ENCODE measurements around the gene MCF2L. TPM values are rescaled to one million over a fixed set of nuclear protein-coding genes. Genes with fewer than 3 reads are reported as not detected.
"Not testable (repeated sequence)": the region's sequence is repeated elsewhere in the genome, so short reads cannot be mapped to it uniquely, and the experiment has no call there.

MCF2L gene
- total RNA-seq, 1 donor from 2014 or later = 9.7 TPM

DNA sequence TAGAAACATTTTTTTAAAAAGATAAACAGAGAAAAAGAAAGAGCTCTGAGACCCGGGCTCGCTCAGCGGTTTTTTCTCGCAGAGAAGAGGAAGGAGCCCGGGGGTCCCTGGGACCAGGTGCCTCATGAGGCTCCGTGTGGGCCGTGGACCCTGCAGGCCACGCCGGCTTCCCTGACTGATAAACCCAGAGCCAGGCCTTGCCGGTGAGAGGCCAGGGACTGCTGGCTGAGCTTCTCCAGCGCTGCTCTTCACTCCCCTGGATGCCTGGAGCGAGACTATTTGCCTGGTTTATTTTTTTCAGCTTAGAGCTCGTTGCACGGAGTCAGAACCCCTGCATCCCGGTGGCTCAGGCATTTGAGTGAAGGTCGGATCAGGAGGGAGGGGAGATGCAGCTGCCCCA lies 83.2 kb downstream of the MCF2L start:
- ATAC-seq = no peak

DNA sequence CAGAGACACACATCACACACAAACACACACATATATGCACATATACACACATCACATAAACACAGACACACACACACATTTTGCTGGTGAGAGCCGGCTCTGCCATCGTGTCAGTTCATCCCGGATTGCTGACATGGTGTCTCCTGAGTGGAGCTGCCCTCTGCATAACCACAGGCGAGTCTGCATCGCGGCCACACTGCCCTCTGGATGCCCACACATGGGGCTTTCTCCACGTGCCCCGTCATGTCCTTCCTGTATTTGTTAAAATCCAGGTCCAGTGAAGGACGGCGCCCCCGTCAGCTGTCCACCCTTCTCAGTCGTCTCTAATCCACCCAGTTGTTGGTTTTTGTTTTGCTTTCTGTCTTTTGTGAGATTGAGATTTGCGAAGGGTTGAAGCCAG lies 84.0 kb downstream of the MCF2L start:
- no peak for ATAC-seq

- no peak for ATAC-seq
Measured at GRCh38 chr13:113053376-113053775, 84.4 kb downstream of the MCF2L start.

GRCh38 chr13:113053801-113054604 lies 85.0 kb downstream of the MCF2L start:
- ATAC-seq = no peak

DNA sequence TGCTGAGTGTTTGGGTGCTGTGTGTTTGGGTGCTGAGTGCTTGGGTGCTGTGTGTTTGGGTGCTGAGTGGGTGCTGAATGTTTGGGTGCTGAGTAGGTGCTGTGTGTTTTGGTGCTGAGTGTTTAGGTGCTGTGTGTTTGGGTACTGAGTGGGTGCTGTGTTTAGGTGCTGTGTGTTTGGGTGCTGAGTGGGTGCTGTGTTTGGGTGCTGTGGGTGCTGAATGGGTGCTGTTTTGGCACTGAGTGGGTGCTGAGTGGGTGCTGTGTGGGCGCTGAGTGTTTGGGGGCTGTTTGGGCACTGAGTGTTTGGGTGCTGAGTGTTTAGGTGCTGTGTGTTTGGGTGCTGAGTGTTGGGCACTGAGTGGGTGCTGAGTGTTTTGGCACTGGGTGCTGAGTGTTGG lies 88.1 kb downstream of the MCF2L start:
- no peak for ATAC-seq

DNA sequence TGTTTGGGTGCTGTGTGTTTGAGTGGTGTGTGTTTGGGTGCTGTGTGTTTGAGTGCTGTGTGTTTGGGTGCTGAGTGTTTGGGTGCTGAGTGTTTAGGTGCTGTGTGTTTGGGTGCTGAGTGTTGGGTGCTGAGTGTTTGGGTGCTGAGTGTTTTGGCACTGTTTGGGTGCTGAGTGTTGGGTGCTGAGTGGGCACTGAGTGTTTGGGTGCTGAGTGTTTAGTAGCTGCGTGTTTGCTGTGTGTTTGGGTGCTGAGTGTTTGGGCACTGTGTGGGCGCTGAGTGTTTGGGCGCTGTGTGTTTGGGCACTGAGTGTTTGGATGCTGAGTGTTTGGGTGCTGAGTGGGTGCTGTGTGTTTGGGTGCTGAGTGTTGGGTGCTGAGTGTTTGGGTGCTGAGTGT lies 88.5 kb downstream of the MCF2L start:
- not testable (repeated sequence) for ATAC-seq

DNA sequence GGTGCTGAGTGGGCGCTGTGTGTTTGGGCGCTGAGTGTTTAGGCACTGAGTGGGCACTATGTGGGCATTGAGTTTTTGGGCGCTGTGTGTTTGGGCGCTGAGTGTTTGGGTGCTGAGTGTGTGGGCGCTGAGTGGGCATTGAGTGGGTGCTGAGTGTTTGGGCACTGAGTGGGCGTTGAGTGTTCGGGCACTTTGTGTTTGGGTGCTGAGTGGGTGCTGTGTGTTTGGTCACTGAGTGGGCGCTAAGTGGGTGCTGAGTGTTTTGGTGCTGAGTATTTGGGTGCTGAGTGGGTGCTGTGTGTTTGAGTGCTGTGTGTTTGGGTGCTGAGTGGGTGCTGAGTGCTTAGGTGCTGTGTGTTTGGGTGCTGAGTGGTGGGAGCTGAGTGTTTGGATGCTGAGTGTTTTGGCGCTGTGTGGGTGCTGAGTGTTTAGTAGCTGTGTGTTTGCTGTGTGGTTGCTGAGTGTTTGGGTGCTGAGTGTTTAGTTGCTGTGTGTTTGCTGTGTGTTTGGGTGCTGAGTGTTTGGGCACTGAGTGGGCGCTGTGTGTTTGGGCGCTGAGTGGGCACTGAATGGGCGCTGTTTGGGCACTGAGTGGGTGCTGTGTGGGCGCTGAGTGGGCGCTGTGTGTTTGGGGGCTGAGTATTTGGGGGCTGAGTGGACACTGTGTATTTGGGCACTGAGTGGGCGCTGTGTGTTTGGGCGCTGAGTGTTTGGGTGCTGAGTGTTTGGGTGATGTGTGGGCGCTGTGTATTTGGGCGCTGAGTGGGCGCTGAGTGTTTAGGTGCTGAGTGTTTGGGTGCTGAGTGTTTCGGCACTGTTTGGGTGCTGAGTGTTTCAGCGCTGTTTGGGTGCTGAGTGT lies 89.3 kb downstream of the MCF2L start:
- ATAC-seq = no peak

DNA sequence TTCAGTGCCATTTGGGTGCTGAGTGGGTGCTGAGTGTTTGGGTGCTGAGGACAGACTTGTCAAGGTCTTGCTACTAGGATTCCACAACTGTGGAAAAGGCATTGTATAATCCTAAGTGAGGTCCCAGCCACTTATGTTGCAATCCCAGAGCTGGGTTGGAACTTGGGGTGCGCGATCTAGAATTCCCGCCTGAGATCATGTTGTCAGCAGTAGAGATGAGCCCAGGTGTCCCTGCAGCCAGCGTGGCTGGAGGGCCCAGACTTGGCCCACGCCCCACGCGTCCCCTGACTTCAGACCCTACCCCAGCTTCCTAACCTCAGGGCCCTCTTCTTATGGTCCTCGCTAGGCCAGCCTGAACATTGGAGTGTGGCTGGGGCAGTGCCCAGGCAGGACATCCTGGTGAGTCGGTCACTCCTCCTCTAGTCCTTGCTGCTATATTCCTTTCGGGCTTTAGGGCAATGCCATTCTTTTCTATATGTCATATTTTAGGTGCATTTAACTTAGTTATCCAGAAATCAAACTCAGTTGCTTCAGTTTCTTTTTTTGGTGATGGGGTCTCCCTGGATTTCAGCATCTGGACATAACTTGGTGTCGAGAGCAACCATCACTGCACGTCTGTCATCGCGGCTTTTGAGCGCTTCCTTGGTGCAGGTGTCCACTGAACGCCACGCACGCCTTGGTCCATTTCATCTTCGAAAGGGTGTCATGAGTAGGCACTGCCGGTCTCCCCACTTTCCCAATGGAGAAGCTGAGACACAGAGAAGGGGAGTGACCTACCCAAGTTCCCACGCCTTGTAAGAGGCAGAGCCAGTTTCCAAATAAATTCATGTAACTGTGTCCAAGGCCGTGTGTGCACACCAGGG lies 90.2 kb downstream of the MCF2L start:
- no peak for ATAC-seq

GRCh38 chr13:113059891-113060290 lies 90.9 kb downstream of the MCF2L start:
- no peak for ATAC-seq

DNA sequence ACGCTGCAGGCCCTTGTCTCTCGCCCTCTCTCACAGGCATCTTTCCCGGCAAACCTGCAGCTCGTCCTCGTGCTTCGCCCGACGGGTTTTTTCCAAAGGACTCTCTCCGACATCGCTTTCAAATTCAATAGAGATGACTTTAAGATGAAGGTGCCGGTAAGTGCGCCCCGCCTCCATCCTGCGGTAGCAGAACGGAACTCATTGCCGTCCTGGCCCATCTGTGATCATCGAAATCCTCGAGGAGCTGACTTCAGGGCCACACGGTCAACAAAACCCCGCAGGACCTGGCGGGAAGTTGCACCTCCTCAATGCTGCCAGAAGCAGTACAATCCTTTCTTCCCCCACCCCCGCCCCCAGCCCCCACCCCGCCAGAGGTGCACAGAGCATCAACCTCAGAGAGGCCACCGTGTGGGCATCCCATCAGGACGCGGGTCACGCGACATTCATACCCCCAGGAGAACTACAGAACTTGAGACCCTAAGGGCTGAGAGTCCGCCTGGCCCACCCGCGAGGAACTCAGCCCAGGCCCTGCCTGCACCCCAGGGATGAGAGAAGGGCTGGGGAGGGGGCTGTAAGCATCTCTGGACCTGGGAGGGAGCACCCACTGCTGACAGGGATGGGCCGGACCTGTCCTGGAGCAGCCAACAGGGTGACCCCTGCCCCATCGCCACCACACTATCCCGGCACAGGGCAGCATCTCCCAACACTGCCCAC lies 91.7 kb downstream of the MCF2L start:
- ATAC-seq = no peak

GRCh38 chr13:113061271-113061625 lies 92.2 kb downstream of the MCF2L start:
- no peak for ATAC-seq

GRCh38 chr13:113061796-113062425 lies 92.9 kb downstream of the MCF2L start:
- ATAC-seq = no peak

DNA sequence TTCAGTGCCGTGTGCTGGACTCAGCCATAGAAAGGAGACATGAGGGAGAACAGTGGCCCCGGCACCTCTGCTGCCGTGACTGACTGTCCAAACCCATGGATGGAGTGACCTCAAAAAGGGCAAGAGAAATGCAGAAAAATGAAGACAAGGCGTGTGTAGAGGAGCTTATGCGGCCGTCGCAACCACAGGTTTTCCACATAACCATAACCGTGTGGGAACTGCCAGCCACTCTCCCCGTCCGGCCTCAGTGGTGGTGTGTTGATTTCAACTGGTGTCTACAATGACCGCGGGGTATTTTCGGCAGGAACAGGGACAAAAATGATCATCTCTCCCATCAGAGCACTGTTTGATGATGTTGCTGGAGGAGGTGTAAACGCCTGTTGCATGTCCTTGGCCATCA lies 93.7 kb downstream of the MCF2L start:
- ATAC-seq = no peak

- no peak for ATAC-seq
Measured at GRCh38 chr13:113063091-113063491, 94.1 kb downstream of the MCF2L start.

- no peak for ATAC-seq
Measured at GRCh38 chr13:113064000-113064533, 95.1 kb downstream of the MCF2L start.

DNA sequence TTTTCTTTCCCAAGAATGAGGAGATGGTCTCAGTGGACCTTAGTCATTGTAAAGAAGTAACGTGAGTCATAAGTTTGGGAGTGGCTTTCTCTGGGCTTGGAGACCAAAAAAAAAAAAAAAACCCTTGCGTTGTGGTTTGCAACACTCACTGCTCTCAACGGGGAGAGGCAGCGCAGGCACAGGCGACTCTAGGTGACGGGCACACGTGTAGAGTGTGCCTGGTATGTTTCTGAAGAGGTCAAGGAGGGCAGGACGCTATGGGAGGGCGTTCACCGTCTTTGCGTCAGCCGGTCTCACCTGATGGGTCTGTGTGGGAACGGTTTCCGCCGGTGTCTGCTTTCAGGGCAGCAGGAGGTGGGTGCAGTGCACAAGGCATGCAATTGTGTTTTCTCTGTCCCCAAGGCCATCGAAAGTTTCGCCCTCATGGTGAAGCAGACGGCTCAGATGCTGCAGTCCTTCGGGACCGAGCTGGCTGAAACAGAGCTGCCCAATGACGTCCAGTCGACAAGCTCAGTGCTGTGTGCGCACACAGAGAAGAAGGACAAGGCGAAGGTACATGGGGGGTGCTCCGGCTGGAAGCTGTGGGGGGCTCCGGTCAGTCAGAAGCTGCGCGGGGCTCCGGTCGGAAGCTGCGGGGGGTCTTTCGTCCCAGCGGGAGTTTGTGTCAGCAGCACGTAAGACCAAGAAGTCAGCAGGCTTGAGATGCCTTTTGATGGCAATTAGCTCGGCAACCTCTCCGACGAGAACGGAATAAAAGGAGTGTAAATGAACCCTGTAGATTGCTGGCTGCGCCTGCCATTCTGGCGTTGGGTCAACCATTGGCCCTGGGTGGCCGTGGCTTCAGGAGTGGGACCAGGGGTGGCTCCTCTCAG lies 95.8 kb downstream of the MCF2L start:
- ATAC-seq = peak; percentile 69

GRCh38 chr13:113065406-113066141 lies 96.6 kb downstream of the MCF2L start:
- ATAC-seq = no peak

DNA sequence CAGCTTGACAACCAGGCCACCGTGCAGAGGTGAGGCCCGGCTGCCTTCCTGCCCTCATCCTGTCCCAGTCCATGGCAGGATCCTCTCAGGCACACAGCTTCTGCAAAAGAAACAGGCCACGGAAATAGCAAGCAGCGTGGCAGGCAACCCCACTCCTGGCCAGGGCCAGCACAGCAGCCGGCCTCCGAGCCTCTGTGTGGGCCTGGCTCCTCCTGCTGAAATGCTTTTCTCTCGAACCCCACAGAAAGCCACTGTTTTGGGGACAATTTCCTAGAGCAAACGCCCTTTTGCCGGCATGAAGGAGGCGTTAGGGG lies 97.1 kb downstream of the MCF2L start:
- no peak for ATAC-seq

DNA sequence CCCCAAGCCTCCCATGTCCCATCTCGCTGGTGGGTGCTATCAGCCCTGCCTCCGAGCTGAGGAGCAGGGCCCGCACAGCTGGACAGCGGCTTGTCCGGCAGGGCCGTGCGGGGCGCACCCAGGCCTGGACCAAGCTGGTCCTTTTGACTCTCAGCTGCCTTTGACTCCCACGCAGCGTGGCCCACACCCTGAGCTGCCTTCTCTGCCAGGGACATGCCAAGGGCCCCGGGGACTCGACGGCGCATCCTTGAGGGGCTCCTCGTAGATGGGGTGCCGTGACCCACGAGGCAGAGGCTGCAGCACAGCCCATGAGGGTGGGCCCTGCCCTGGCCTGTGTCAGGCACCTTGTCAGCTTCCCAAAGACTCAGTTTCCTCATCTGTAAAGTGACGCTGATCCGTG lies 97.7 kb downstream of the MCF2L start:
- ATAC-seq = no peak

Measured in esophagus mucosa (tissue), 1 donor.